Activated CD8-positive, alpha-beta memory T cell treated with anti-CD3 and anti-CD28 coated beads, Interleukin-2, amount 50 U/mL, for 1 hour (primary cell): Measurements from ENCODE around the gene RPS6KL1.

ENCODE experiments used
- DNase-seq: peaks from one replicate; pipeline ENCODE4 v3.0.0-alpha.2; 2020; ENCODE audit errors: extremely low read depth

Gene RPS6KL1

GRCh38 chr14:74951443-74952179 is 28.6 kb upstream of the RPS6KL1 start:
- no peak for DNase-seq

GRCh38 chr14:74950795-74951442 is 27.9 kb upstream of the RPS6KL1 start:
- no peak for DNase-seq

- no peak for DNase-seq
Measured at GRCh38 chr14:74949859-74950573, 27.0 kb upstream of the RPS6KL1 start.

- DNase-seq, result no peak
Measured at GRCh38 chr14:74949191-74949601, 26.1 kb upstream of the RPS6KL1 start.

GRCh38 chr14:74948228-74949175 is 25.4 kb upstream of the RPS6KL1 start:
- DNase-seq, result no peak

GRCh38 chr14:74947353-74948227 is 24.5 kb upstream of the RPS6KL1 start:
- no peak for DNase-seq

GRCh38 chr14:74946659-74947281 is 23.7 kb upstream of the RPS6KL1 start:
- DNase-seq, result no peak

- peak; percentile 42 for DNase-seq
Measured at GRCh38 chr14:74945852-74946658, 23.0 kb upstream of the RPS6KL1 start.

- no peak for DNase-seq
Measured at GRCh38 chr14:74945261-74945851, 22.3 kb upstream of the RPS6KL1 start.

GRCh38 chr14:74942608-74943007 is 19.5 kb upstream of the RPS6KL1 start:
- no peak for DNase-seq

GRCh38 chr14:74942181-74942580 is 19.1 kb upstream of the RPS6KL1 start:
- no peak for DNase-seq

- peak; percentile 17 for DNase-seq
Measured at GRCh38 chr14:74941676-74942097, 18.6 kb upstream of the RPS6KL1 start.

GRCh38 chr14:74940956-74941565 is 18.0 kb upstream of the RPS6KL1 start:
- DNase-seq, result no peak

- no peak for DNase-seq
Measured at GRCh38 chr14:74938531-74939495, 15.8 kb upstream of the RPS6KL1 start.

- no peak for DNase-seq
Measured at GRCh38 chr14:74937171-74937570, 14.1 kb upstream of the RPS6KL1 start.

- no peak for DNase-seq
Measured at GRCh38 chr14:74936731-74937130, 13.7 kb upstream of the RPS6KL1 start.

GRCh38 chr14:74936151-74936550 is 13.1 kb upstream of the RPS6KL1 start:
- no peak for DNase-seq
